Thymus (tissue), 11 donors: ENCODE data around the gene PHF14. TPM values are rescaled to one million over a fixed set of nuclear protein-coding genes. Genes with fewer than 3 reads are reported as not detected.

ENCODE experiments used
- DNase-seq, 9 donors: peaks; one replicate each; pipeline ENCODE4 v3.0.0-alpha.2; 2013; ENCODE audit warnings: low spot score in 9 of 9, low read depth in 6 of 9, missing footprints in 1 of 9
- H3K27ac ChIP-seq, 2 donors: one replicate each; pipeline ENCODE4 v1.5.1; 2013; ENCODE audit warnings: control low read depth in 1 of 2, low read depth in 1 of 2, low read length in 1 of 2, mild to moderate bottlenecking in 1 of 2, moderate library complexity in 1 of 2
- H3K27me3 ChIP-seq, 2 donors: one replicate each; pipeline ENCODE4 v1.5.1; 2013; ENCODE audit warnings: low read length in 1 of 2; ENCODE audit not compliant: control insufficient read depth in 2 of 2, insufficient read depth in 1 of 2
- H3K36me3 ChIP-seq, 2 donors: one replicate each; pipeline ENCODE4 v1.5.1; 2013; ENCODE audit warnings: low read length in 1 of 2, mild to moderate bottlenecking in 1 of 2, moderate library complexity in 1 of 2; ENCODE audit not compliant: control insufficient read depth in 2 of 2, insufficient read depth in 2 of 2
- H3K4me1 ChIP-seq, 2 donors: one replicate each; pipeline ENCODE4 v1.5.1; 2013; ENCODE audit warnings: low read length in 2 of 2; ENCODE audit not compliant: control insufficient read depth in 2 of 2, insufficient read depth in 2 of 2
- H3K4me3 ChIP-seq, 2 donors: one replicate each; pipeline ENCODE4 v1.5.1; 2013; ENCODE audit warnings: low read length in 2 of 2, control low read depth in 1 of 2, mild to moderate bottlenecking in 1 of 2
- H3K9me3 ChIP-seq, 2 donors: one replicate each; pipeline ENCODE4 v1.5.1; 2013; ENCODE audit warnings: low read length in 1 of 2, mild to moderate bottlenecking in 1 of 2; ENCODE audit not compliant: control insufficient read depth in 2 of 2, insufficient read depth in 1 of 2
- WGBS: extraction: QIAGEN DNeasy Blood & Tissue Kit; methylation state at CpG from one replicate; pipeline ENCODE4 v1.1.7; 2013; 5-methylcytosine and 5-hydroxymethylcytosine counted together
- polyA plus RNA-seq: library from polyadenylated mRNA; stranded (reverse); fragments of 200-250 nt; gene quantifications from one replicate; pipeline ENCODE4 v1.2.3, GENCODE V29; 2013
- total RNA-seq: library from RNA; stranded (reverse); fragments of 120-200 nt; gene quantifications from one replicate; pipeline ENCODE4 v1.2.4, GENCODE V29; 2013
- donor health status: healthy.

Gene PHF14
- total and polyA plus RNA-seq, 2 donors = 48.2 to 57.3 TPM

- WGBS = 94% methylated on average over 3 of the region's 3 CpGs
- no peak for DNase-seq
- no peaks in the 10 kb centered on the region for H3K9me3 ChIP-seq
- H3K27me3 ChIP-seq = no peaks in the 10 kb centered on the region
- no peaks in the 10 kb centered on the region for H3K36me3 ChIP-seq
- H3K4me3 ChIP-seq = no peak overlapping the region
- H3K4me1 ChIP-seq = no peaks in the 10 kb centered on the region
- H3K27ac ChIP-seq = no peak overlapping the region
Measured at GRCh38 chr7:11196143-11196542, 222.5 kb downstream of the PHF14 start.

- Histone ChIP-seq H3K4me3 (no peak overlapping the region), H3K36me3 (no peaks in the 10 kb centered on the region), H3K27ac (no peak overlapping the region), H3K9me3 (no peaks in the 10 kb centered on the region), H3K27me3 (no peaks in the 10 kb centered on the region), H3K4me1 (no peaks in the 10 kb centered on the region)
- no peak for DNase-seq
- 92% methylated on average over 1 of the region's 1 CpG for WGBS
Measured at GRCh38 chr7:11203224-11203623, 229.6 kb downstream of the PHF14 start.

GRCh38 chr7:11203683-11204082, 230.0 kb downstream of the PHF14 start:
- WGBS = 92% methylated on average over 3 of the region's 3 CpGs
- Histone ChIP-seq H3K27ac (no peak overlapping the region), H3K4me1 (no peaks in the 10 kb centered on the region), H3K9me3 (no peaks in the 10 kb centered on the region), H3K4me3 (no peak overlapping the region), H3K36me3 (no peaks in the 10 kb centered on the region), H3K27me3 (no peaks in the 10 kb centered on the region)
- no peak for DNase-seq

DNA sequence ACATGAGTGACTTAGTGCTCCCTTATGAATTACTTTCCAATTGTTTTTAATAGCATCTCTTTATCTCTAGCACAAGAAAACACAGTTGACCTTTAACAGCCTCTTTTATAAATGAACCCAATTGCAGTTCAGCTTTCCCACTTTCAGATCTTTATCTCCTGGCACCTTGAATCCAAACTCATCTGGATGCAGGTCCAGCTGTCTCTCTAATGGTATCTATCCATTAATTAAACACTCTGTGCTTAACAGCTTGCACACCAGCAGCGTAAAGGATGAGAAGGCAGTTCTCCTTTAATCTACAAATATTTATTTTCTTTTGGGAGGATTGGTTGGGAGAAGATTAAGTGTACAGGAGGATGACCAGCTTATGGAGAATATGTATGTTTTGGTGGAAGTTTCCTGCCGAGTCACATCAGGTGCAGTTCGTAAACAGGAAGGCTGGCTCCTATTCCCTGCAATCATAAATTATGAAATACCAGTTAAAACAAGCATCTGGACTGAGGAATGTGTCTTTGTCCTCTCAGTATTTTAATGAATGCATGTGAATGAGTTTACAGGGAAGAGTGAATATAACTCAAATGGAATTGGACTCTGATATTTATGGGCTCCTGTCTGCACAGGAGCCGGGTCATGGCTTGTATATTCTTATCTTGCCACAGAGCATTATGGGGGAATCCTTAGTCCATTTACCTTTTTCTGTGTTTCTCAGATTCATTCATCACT, 232.7 kb downstream of the PHF14 start:
- no peak for DNase-seq
- 81% methylated on average over 4 of the region's 4 CpGs for WGBS
- Histone ChIP-seq H3K27ac (no peak overlapping the region), H3K4me3 (no peak overlapping the region), H3K27me3 (no peaks in the 10 kb centered on the region), H3K9me3 (no peaks in the 10 kb centered on the region), H3K36me3 (no peaks in the 10 kb centered on the region), H3K4me1 (no peaks in the 10 kb centered on the region)

DNA sequence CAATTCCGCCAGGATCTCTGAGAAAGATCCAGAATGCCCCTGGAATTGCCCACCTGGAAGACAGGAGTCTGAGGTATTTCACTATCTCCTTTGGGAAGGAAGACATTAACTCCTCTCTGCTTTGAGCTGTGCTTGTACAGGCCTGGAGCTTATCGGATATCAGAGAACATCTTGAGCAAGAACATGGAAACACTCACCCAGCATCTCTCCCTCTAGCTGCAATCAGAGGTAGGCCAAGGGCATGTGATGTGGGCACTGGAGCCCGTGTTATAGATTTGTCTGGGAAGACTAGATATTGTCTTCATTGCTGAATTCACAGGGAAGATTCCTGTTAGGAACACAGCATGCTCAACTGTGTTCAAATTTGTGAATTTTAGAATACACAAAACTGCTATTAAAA, 233.9 kb downstream of the PHF14 start:
- no peaks in the 10 kb centered on the region for H3K9me3 ChIP-seq
- DNase-seq = no peak
- no peaks in the 10 kb centered on the region for H3K4me1 ChIP-seq
- H3K27ac ChIP-seq = no peak overlapping the region
- H3K27me3 ChIP-seq = no peaks in the 10 kb centered on the region
- no peak overlapping the region for H3K4me3 ChIP-seq
- H3K36me3 ChIP-seq = no peaks in the 10 kb centered on the region
- WGBS = 93% methylated on average over 3 of the region's 3 CpGs

GRCh38 chr7:11208883-11209465, 235.3 kb downstream of the PHF14 start:
- no peaks in the 10 kb centered on the region for H3K4me1 ChIP-seq
- H3K4me3 ChIP-seq = no peak overlapping the region
- H3K36me3 ChIP-seq = no peaks in the 10 kb centered on the region
- H3K27me3 ChIP-seq = no peaks in the 10 kb centered on the region
- DNase-seq = no peak
- H3K9me3 ChIP-seq = no peaks in the 10 kb centered on the region
- 69% methylated on average over 5 of the region's 5 CpGs for WGBS
- H3K27ac ChIP-seq = no peak overlapping the region

- no peaks in the 10 kb centered on the region for H3K36me3 ChIP-seq
- H3K4me3 ChIP-seq = no peak overlapping the region
- no peak overlapping the region for H3K27ac ChIP-seq
- WGBS = 94% methylated on average over 2 of the region's 2 CpGs
- H3K9me3 ChIP-seq = no peaks in the 10 kb centered on the region
- no peak for DNase-seq
- no peaks in the 10 kb centered on the region for H3K4me1 ChIP-seq
- no peaks in the 10 kb centered on the region for H3K27me3 ChIP-seq
Measured at GRCh38 chr7:11210374-11210773, 236.7 kb downstream of the PHF14 start.

- no peak overlapping the region for H3K4me3 ChIP-seq
- WGBS = 55% methylated on average over 4 of the region's 4 CpGs
- no peaks in the 10 kb centered on the region for H3K4me1 ChIP-seq
- H3K36me3 ChIP-seq = no peaks in the 10 kb centered on the region
- no peaks in the 10 kb centered on the region for H3K27me3 ChIP-seq
- H3K27ac ChIP-seq = no peak overlapping the region
- no peaks in the 10 kb centered on the region for H3K9me3 ChIP-seq
- peak; percentile 19 to 78 (median 56) for DNase-seq
Measured at GRCh38 chr7:11212080-11212711, 238.5 kb downstream of the PHF14 start.

DNA sequence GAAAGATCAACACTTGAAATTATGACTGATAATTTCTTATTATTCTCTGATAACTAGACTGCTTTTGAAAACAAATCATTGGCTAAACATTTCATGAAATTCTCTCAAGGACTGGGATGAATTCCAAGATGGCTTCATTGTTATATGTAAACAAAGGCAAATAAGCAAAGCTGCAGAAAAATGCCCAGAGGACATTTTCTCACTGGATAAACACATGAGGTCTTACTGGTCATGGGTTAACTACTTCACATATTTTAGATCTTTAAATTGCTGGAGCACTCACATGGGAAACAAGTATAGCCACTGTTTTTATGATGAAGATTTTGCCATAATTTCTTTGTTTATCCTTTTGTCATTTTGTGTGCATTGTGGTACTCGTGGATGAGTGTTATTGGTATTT, 239.1 kb downstream of the PHF14 start:
- Histone ChIP-seq H3K9me3 (no peaks in the 10 kb centered on the region), H3K36me3 (no peaks in the 10 kb centered on the region), H3K27me3 (no peaks in the 10 kb centered on the region), H3K4me1 (no peaks in the 10 kb centered on the region), H3K4me3 (no peak overlapping the region), H3K27ac (no peak overlapping the region)
- DNase-seq = no peak
- 79% methylated on average over 1 of the region's 1 CpG for WGBS
